Stimulated activated CD4-positive, alpha-beta T cell treated with anti-CD3 and anti-CD28 coated beads, Interleukin-1b, Interleukin-23, amount 100 ng/mL, for 48 hours (primary cell): Measurements from ENCODE around the gene CYB5D1.

ENCODE experiments used
- DNase-seq: peaks from one replicate; pipeline ENCODE4 v3.0.0-alpha.2; 2020

Gene CYB5D1

DNA sequence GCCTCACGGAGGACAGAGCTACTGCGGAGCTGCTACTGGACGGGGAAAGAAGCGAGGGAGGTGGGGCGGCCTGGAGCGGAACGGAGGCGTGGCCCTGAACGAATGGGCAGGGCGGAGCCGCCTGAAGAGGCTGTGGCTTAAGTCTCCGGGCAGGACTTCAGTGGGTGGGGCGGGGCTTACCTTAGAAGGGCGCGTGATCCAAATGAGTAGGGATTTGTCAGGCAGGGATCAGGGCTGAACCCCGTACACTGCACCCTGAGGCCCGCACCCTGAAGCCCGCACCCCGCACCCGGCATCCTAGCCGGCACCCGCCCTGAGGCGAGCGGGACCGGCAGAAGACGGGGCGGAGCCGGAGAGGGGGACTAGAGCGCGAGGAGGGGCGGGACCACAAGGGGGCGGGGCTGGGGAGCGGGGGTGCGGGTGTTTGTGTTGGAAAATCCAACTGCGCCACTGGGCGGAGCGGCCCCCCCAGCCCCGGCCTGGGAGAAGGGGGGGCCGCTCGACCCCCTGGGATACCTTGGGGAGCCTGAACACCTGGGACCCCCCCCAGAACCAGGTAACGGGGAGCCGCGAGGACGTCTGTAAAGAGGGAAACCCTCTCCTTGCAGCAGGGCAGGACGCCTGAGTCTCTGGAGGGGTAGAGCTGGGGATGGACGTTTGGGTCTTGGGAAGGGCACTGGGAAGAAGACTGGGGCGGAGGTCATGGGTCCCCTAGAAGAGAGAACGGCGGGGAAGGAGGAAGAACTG, 23.8 kb upstream of the CYB5D1 start, which contains the start of gene KDM6B:
Gene KDM6B, plus strand, starts transcription at position 423 of the 747 bp plus-strand sequence. CDS start 11,338 bp downstream, outside the sequence.
- peak; percentile 85 for DNase-seq

DNA sequence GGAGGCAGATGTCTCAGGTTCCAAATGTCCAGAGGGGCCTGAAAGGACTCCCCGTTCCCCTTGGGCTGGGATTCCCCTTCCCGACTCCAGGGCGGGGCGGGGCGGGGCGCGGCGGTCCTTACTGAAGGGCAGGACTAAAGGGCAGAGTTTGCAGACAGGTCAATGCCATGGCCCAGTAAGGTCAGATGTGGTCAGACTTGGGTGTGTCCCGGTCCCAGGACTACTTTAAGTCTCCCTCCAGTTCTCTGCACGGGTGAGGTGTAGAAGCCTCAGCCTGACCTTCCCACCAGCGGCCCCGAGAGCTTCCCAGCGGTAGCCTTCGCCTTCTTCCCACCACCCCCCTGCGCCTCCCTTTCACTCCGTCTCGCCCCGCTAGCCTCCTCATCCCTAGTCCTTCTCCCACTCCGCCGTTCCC, 23.3 kb upstream of the CYB5D1 start:
- DNase-seq: no peak

GRCh38 chr17:7834957-7835813, 22.6 kb upstream of the CYB5D1 start:
- peak; percentile 93 for DNase-seq

DNA sequence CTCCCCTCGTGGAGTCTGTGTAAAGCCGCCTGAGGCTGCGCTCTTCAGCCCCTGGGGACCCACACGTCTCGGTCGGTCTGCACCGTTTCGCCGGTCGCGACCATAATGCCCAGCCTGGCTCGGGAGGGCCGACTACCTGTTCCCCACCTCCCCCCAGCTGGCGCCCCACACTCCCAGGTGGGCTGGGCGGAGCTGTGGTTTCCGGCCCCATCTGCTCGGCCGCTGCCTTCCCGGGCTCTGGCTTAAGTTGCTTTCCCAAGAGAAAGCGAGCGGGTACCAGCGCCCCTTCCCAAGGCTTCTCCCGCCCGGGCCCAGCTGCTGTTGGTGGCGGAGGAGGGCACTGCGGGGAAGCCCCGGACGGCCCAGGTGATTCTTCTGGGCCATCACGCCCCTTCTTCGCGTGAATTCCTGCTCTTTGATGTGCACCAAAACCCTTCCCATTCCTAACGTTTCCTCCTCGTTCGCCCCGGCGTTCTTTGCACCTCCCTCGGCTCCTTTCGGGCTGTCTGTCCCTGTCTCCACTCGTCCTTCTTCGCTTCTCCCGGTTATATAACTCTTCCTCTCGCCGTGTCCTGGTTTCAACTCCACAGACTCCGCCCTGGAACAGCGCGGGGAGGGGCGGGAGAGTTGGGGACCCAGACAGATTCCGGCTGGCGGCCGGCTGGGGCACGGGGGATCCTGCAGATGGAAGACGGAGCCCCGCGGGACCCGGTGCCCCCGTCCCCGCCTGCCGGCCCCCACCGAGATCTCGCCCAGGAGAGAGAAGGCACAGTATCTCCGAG, 21.8 kb upstream of the CYB5D1 start:
- DNase-seq: peak; percentile 56

DNA sequence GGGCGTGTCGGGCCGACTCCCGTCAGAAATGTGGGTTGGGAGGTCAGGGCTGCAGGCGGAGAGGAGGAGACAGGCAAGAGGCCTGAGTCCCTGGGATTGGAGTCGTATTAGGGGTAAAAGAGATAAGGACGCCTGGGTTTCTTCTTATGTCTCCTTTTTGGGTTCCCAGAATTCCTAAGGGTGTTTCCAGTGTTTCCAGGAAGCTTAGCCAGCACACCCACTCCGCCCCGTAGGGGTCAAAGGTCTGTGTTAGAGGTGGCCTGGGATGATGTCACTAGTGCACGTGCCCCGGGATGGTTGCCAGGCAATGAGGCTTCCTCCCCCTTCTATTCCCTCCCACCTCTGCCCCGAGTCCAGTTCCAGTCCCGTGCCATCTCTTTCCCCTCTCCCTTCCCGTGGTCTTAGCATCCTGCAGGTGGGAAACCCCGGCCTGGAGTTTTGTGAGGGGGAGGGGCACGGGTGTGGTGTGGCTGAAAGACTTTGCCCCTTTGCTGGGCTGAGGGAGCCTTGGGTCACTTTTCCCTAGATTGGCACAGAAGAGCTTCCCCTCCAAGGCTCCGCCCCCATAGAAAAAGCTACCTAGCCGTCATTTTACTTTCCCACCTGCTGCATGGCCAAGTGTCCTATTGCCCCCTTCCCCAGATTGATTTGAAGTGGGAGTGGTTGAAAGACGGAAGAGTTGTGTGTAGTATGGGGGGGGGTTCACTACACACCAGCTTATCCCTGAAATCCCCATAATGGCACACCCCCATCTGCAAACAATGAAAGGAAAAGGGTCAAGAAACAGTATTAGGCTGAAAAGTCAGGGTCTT, 21.0 kb upstream of the CYB5D1 start:
- peak; percentile 81 for DNase-seq

- no peak for DNase-seq
Observed at GRCh38 chr17:7837408-7838088, 20.3 kb upstream of the CYB5D1 start.

- no peak for DNase-seq
Observed at GRCh38 chr17:7838090-7839075, 19.4 kb upstream of the CYB5D1 start.

DNA sequence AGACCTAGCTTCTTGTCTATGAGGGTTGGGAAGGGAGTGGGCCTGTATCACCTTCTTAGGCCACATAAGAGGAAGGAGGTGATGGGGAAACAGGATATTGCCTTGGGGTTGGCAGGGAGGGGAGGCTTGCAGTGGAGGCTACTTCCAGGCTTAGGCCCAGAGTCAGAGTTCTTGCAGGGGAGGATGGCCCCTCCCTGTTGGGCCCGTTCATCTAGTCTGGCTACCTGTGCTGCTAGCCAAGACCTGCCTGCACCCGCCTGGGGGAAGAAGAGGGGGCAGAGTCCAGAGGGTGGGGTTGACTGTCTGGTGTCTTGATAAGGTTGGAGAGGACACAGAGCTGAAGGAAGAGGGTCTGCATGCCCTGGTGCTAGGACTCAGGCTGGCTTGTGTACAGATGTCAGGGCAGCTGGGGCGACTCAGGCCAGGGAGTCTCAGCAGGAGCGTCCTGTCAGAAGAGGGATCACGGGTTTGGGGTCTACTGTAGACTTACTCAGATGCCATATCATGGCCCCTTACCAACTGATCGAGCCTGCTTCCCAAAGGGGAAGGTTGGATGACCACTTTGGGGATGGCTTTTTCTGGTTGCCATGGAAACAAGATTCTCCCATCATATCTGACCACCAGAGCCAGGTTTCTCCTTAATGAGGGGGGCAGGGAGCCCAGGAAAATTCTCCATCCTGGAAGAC, 18.5 kb upstream of the CYB5D1 start:
- no peak for DNase-seq

- peak; percentile 45 for DNase-seq
Observed at GRCh38 chr17:7839876-7840261, 17.9 kb upstream of the CYB5D1 start.

GRCh38 chr17:7840441-7840840, 17.4 kb upstream of the CYB5D1 start:
- no peak for DNase-seq

DNA sequence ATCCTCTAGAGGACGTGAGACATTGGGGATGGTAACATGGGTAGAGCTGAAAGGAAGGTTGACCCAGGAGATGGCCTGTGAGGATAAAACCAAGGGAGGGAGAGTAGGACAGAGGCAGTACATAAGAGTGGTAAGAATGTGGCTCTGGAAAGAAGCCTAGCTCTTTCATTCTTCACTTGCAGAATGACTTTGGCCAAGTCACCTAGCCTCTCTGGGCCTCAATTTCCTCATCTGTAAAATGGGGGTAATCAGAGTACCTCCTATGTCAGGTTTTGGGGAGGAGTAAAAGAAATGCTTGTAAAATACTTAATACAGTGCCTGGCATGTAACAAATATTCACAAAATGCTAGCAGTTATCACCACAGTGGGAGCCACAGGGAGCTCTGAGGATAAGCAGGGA, 16.9 kb upstream of the CYB5D1 start:
- no peak for DNase-seq

GRCh38 chr17:7841396-7841914, 16.3 kb upstream of the CYB5D1 start:
- DNase-seq: peak; percentile 93

GRCh38 chr17:7841915-7842379, 15.9 kb upstream of the CYB5D1 start:
- peak; percentile 85 for DNase-seq

- peak; percentile 95 for DNase-seq
Observed at GRCh38 chr17:7842380-7843256, 15.2 kb upstream of the CYB5D1 start.

DNA sequence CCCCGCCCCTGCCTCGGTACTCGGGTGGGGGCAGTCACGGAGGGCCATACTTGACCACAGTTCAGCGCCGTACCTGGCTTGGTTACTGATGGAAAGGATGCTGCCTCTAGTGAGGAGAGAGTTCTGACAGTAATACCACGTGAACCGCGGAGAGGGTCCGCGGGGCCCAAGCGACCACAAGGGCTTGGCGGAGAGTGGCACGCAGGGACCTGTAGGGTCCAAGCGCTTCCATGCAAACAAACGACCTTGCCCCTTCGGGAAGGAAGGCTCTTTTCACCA, 14.6 kb upstream of the CYB5D1 start:
- no peak for DNase-seq

GRCh38 chr17:7843536-7844291, 14.1 kb upstream of the CYB5D1 start:
- DNase-seq: peak; percentile 87

DNA sequence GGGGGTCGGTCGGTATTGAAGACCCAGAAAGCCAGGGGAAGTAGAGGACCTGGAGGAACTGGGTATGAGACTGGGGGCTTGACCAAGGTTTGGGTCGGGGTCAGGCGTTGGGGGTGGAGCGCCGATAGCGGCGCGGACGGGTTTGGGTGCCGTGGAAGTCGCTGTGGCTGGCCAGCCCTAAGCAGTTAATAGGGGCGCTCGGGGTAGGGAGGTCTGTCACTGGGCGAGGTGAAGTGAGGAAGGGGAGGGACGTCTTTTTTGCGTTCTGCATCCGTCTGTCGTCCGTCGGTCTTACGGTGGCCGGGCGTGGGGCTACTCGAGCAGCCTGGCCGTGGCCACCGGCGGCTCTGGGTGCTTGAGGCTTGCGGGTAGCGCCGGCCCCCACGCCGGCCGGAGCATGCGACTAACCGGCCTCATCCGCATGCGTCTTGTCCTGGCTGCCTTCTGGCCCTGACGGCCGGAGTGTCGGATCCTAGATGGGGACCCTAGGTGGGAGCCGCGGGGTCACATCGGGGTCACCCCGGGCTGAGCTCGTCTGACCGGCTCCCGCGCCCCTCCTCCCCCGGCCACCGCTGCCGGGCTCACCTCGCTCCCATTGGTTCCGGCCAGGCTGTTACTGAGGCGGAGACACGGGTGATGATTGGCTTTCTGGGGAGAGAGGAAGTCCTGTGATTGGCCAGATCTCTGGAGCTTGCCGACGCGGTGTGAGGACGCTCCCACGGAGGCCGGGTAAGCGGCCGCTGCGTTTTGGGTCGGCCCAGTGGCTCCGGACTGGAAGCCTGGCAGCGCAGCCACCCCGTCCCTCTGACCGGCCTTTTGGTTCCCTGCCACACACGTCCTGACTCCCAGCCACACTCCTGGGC, 13.3 kb upstream of the CYB5D1 start:
- DNase-seq: peak; percentile 88
